Endodermal cell (in vitro differentiated cells): Measurements from ENCODE around the gene TDRD7. TPM values are rescaled to one million over a fixed set of nuclear protein-coding genes. Genes with fewer than 3 reads are reported as not detected.

Source experiments
- DNase-seq: peaks from one replicate; pipeline ENCODE4 v3.0.0-alpha.2; 2017
- H3K27ac ChIP-seq: 2 replicates; pipeline ENCODE4 v1.5.1; 2013; ENCODE audit warnings: mild to moderate bottlenecking, low read depth, low read length, moderate library complexity
- H3K27me3 ChIP-seq: 2 replicates; pipeline ENCODE4 v1.6.1; 2013; ENCODE audit warnings: mild to moderate bottlenecking, low read length, moderate library complexity; ENCODE audit not compliant: insufficient read depth, control insufficient read depth, poor library complexity, severe bottlenecking
- H3K36me3 ChIP-seq: 2 replicates; pipeline ENCODE4 v1.7.0; 2013; ENCODE audit warnings: mild to moderate bottlenecking, low read length, moderate library complexity; ENCODE audit not compliant: control insufficient read depth, insufficient read depth
- H3K4me1 ChIP-seq: one replicate; pipeline ENCODE4 v1.7.0; 2013; ENCODE audit warnings: low read length; ENCODE audit not compliant: control insufficient read depth, insufficient read depth
- H3K4me3 ChIP-seq: 2 replicates; pipeline ENCODE4 v1.5.1; 2013; ENCODE audit warnings: mild to moderate bottlenecking, low read length, moderate library complexity
- H3K9ac ChIP-seq: 2 replicates; pipeline ENCODE4 v1.6.1; 2013; ENCODE audit warnings: mild to moderate bottlenecking, low read length, moderate library complexity; ENCODE audit not compliant: poor library complexity, severe bottlenecking; ENCODE audit errors: extremely low read depth
- H3K9me3 ChIP-seq: 2 replicates; pipeline ENCODE4 v1.6.1; 2013; ENCODE audit warnings: mild to moderate bottlenecking, low read length, moderate library complexity; ENCODE audit not compliant: control insufficient read depth
- H3K27ac Mint-ChIP-seq: 2 replicates; pipeline ENCODE4 v1.8.0; 2020; ENCODE audit warnings: mixed read lengths
- H3K27me3 Mint-ChIP-seq: 2 replicates; pipeline ENCODE4 v1.8.0; 2021; ENCODE audit warnings: mild to moderate bottlenecking, mixed read lengths; ENCODE audit not compliant: insufficient read depth
- H3K36me3 Mint-ChIP-seq: 2 replicates; pipeline ENCODE4 v1.8.0; 2020; ENCODE audit warnings: low read depth, mixed read lengths
- H3K4me1 Mint-ChIP-seq: 2 replicates; pipeline ENCODE4 v1.8.0; 2020; ENCODE audit warnings: mixed read lengths
- H3K4me3 Mint-ChIP-seq: 2 replicates; pipeline ENCODE4 v1.8.0; 2020; ENCODE audit warnings: mild to moderate bottlenecking, moderate library complexity, mixed read lengths
- H3K9me3 Mint-ChIP-seq: 2 replicates; pipeline ENCODE4 v1.8.0; 2020; ENCODE audit warnings: mild to moderate bottlenecking, mixed read lengths
- CTCF ChIP-seq: fragments of 200-600 bp; sonication (generic); conservative IDR thresholded peaks from 2 replicates; pipeline ENCODE4 v1.5.0; 2021; ENCODE audit warnings: antibody characterized with exemption, mild to moderate bottlenecking
- WGBS, 2 experiments: methylation state at CpG; one replicate each; pipeline versions ENCODE4 v1.1.5 to v1.1.7; 2013; ENCODE audit warnings: missing lambda C conversion rate in 2 of 2, mixed read lengths in 1 of 2; ENCODE audit not compliant: insufficient coverage in 1 of 2, insufficient read length in 1 of 2; 5-methylcytosine and 5-hydroxymethylcytosine counted together
- total RNA-seq, 2 donors: library from RNA; stranded (reverse); fragmentation: NEBNext Ultra II Directional in 1 of 2; extraction: Animal tissue kit (Norgen Biotek cat#: 25700) in 1 of 2; gene quantifications; 2 replicates in 1 of 2; 3 replicates in 1 of 2; pipeline ENCODE4 v1.2.1, GENCODE V29; 2021

The TDRD7 gene
- total RNA-seq, 2 donors from 2014 or later: 25.9 to 31.9 TPM

GRCh38 chr9:97506306-97506705 is 94.4 kb downstream of the TDRD7 start:
- Histone ChIP-seq H3K4me3 (no peak overlapping the region), H3K9ac (no peak overlapping the region), H3K4me1 (no peaks in the 10 kb centered on the region), H3K36me3 (no peaks in the 10 kb centered on the region), H3K27ac (no peak overlapping the region), H3K9me3 (no peaks in the 10 kb centered on the region), H3K27me3 (peaks cover 24% of the 10 kb centered on the region)
- TF ChIP-seq CTCF: no peak
- 84 to 89% methylated on average over 2 to 3 of the region's 4 CpGs for WGBS, 2 experiments
- H3K36me3 Mint-ChIP-seq: no peaks in the 10 kb centered on the region
- no peaks in the 10 kb centered on the region for H3K4me1 Mint-ChIP-seq
- peaks cover 27% of the 10 kb centered on the region for H3K27me3 Mint-ChIP-seq
- no peak overlapping the region for H3K4me3 Mint-ChIP-seq
- H3K9me3 Mint-ChIP-seq: no peaks in the 10 kb centered on the region
- no peak for DNase-seq
- H3K27ac Mint-ChIP-seq: no peak overlapping the region

- H3K36me3 Mint-ChIP-seq: peaks cover under 1% of the 10 kb centered on the region
- H3K9ac ChIP-seq: no peak overlapping the region
- no peak for DNase-seq
- H3K9me3 Mint-ChIP-seq: no peaks in the 10 kb centered on the region
- no peaks in the 10 kb centered on the region for H3K9me3 ChIP-seq
- no peak overlapping the region for H3K4me3 Mint-ChIP-seq
- H3K4me3 ChIP-seq: no peak overlapping the region
- no peaks in the 10 kb centered on the region for H3K4me1 ChIP-seq
- TF ChIP-seq CTCF: no peak
- H3K27me3 ChIP-seq: peaks cover 22% of the 10 kb centered on the region
- H3K27ac Mint-ChIP-seq: no peak overlapping the region
- H3K27ac ChIP-seq: no peak overlapping the region
- 89 to 100% methylated on average over 1 of the region's 1 CpG for WGBS, 2 experiments
- no peaks in the 10 kb centered on the region for H3K4me1 Mint-ChIP-seq
- peaks cover 27% of the 10 kb centered on the region for H3K27me3 Mint-ChIP-seq
- H3K36me3 ChIP-seq: no peaks in the 10 kb centered on the region
Observed at GRCh38 chr9:97506787-97507186, 94.9 kb downstream of the TDRD7 start.

GRCh38 chr9:97507428-97507984 is 95.6 kb downstream of the TDRD7 start:
- no peak overlapping the region for H3K27ac ChIP-seq
- no peaks in the 10 kb centered on the region for H3K4me1 ChIP-seq
- H3K36me3 ChIP-seq: no peaks in the 10 kb centered on the region
- no peak for TF ChIP-seq CTCF
- H3K9ac ChIP-seq: no peak overlapping the region
- no peak overlapping the region for H3K4me3 ChIP-seq
- Mint-ChIP-seq H3K27ac (no peak overlapping the region), H3K4me1 (no peaks in the 10 kb centered on the region), H3K36me3 (peaks cover 5% of the 10 kb centered on the region), H3K27me3 (peaks cover 22% of the 10 kb centered on the region), H3K4me3 (no peak overlapping the region), H3K9me3 (no peaks in the 10 kb centered on the region)
- 91 to 100% methylated on average over 2 to 5 of the region's 5 CpGs for WGBS, 2 experiments
- H3K9me3 ChIP-seq: no peaks in the 10 kb centered on the region
- H3K27me3 ChIP-seq: peaks cover 15% of the 10 kb centered on the region
- no peak for DNase-seq
